Astrocyte of the cerebellum (primary cell): ENCODE results near the gene MOB2.

Experiments used
- DNase-seq: peaks from one replicate; pipeline ENCODE4 v3.0.0-alpha.2; 2011; ENCODE audit warnings: low read depth
- H3K4me3 ChIP-seq: 2 replicates; pipeline ENCODE4 v1.5.1; 2011; ENCODE audit warnings: mild to moderate bottlenecking, low read depth, low read length, moderate library complexity
- CTCF ChIP-seq: IDR thresholded peaks from 2 replicates; pipeline ENCODE4 v1.5.1; 2012; ENCODE audit warnings: low read length, low read depth, moderate library complexity, mild to moderate bottlenecking; ENCODE audit errors: missing control alignments
- in situ Hi-C: cut with HindIII; loops from 2 replicates; pipeline ENCODE4 v1.10.0; 2017; ENCODE audit warnings: low sequenced_read_pairs

The MOB2 gene

GRCh38 chr11:1531449-1532013, 45.0 kb upstream of the MOB2 start:
- peak; percentile 62 for DNase-seq
- in situ Hi-C loops: loop anchor here (10.0 kb wide), 2 partner anchors 103 to 537 kb away; no protein-coding TSS in a partner anchor
- TF ChIP-seq CTCF: no peak

GRCh38 chr11:1530686-1531448, 44.3 kb upstream of the MOB2 start:
- in situ Hi-C loops: loop anchor here (10.0 kb wide), 2 partner anchors 104 to 536 kb away; no protein-coding TSS in a partner anchor
- H3K4me3 ChIP-seq: no peak overlapping the region
- DNase-seq: peak; percentile 75
- no peak for TF ChIP-seq CTCF

More at GRCh38 chr11:1531449-1532013, 45.0 kb upstream of the MOB2 start:
- no peak overlapping the region for H3K4me3 ChIP-seq

- in situ Hi-C loops: loop anchor here (10.0 kb wide), 2 partner anchors 105 to 535 kb away; no protein-coding TSS in a partner anchor
- TF ChIP-seq CTCF: no peak
- H3K4me3 ChIP-seq: no peak overlapping the region
- no peak for DNase-seq
Measured at GRCh38 chr11:1529774-1530173, 43.2 kb upstream of the MOB2 start.

DNA sequence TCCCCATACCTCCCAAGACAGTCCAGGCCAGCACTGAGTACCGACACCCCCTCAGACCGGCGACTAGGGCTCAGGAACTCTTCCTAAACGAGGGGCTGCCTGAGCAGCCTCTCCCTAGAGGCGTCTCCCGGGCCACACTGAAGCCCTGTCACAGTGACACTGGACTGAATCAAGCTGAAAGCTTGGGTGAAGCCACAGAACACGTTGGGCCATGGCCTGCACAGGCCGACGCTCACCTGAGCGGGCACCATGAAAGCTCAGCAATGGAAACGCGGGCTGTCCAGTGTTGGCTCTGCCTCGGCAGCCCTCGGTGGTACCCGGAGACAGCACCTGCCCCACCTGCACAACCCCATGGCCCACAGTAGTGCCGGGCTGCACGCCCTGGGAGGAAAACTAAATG, 42.7 kb upstream of the MOB2 start:
- in situ Hi-C loops: no loop called here
- DNase-seq: no peak
- no peak overlapping the region for H3K4me3 ChIP-seq
- TF ChIP-seq CTCF: no peak

DNA sequence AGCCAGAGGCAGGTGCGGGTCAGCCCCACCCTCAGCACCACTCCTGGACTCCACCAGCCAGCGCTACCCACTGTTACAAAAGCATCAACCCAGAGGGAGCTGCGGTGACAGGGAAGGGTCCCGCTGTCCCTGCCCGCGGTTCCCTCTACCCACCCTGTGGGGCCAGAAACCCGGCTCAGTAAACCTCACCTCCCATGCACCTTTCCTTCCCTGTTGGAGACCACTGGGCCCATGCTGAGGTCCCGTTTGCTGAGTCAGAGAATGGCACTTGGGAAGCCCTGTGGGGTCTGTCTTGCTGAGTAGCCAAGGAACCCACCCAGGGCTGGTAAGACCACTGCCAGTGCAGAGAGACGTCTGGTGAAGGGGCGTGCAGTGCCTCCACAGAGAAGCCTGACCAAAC, 42.1 kb upstream of the MOB2 start:
- no peak overlapping the region for H3K4me3 ChIP-seq
- in situ Hi-C loops: no loop called here
- no peak for DNase-seq
- no peak for TF ChIP-seq CTCF

DNA sequence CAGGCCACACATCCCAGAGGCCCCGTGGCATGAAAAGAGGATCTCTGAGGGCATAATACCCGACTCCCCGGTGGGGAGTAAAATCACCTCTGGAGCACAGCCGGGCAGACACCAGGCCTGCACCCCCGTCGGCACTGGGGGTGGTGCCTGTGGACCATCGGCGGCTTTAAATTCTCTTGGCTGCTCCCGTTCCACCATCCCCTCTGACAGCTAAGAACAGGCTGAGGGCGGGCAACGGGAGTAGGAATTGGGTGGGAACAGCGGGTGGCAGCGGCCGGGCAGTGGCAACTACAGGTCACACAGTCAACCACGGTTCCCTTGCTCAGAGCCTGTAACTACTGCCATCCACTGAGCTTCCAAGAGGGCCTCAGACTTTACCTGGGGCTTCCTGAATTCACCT, 40.2 kb upstream of the MOB2 start:
- DNase-seq: no peak
- no peak overlapping the region for H3K4me3 ChIP-seq
- in situ Hi-C loops: no loop called here
- TF ChIP-seq CTCF: no peak
